Panc1 (cell line): ENCODE measurements around the gene HOMER1. TPM values are rescaled to one million over a fixed set of nuclear protein-coding genes. Genes with fewer than 3 reads are reported as not detected.

Experiments used
- ATAC-seq: fragments of 200-7000 bp; cut with Tn5 transposase; 2 replicates; pipeline ENCODE4 v1.9.1; 2020; ENCODE audit warnings: mild to moderate bottlenecking, moderate library complexity
- BruUV-seq: library from RNA; stranded (reverse); fragments of 400-500 nt; replicated peaks from 2 replicates; lab custom pipeline; 2021; lab: Mats Ljungman, UMichigan
- CTCF ChIA-PET: fragments of 300-600 bp; sonication (Branson Sonifier 250); formaldehyde crosslinking; loops from one replicate; lab custom pipeline; 2022; ENCODE audit warnings: antibody characterized with exemption; lab: Charles Lee
- POLR2A ChIA-PET: fragments of 300-600 bp; sonication (Branson Sonifier 250); formaldehyde crosslinking; loops from one replicate; lab custom pipeline; 2022; ENCODE audit warnings: antibody characterized with exemption; lab: Charles Lee
- DNase-seq: peaks from one replicate; pipeline ENCODE4 v3.0.0-alpha.2; 2010; ENCODE audit warnings: low read depth, low spot score
- H3K27ac ChIP-seq: 2 replicates; pipeline ENCODE4 v1.5.1; 2011; ENCODE audit warnings: mild to moderate bottlenecking, low read length, inconsistent platforms
- H3K27me3 ChIP-seq: fragments of 200-500 bp; sonication (Bioruptor generic); 2 replicates; pipeline ENCODE4 v1.6.0; 2014; ENCODE audit warnings: low read length, inconsistent platforms; ENCODE audit not compliant: control insufficient read depth, insufficient read depth
- H3K36me3 ChIP-seq: fragments of 200-500 bp; sonication (Bioruptor generic); 2 replicates; pipeline ENCODE4 v1.5.1; 2014; ENCODE audit warnings: inconsistent platforms, mild to moderate bottlenecking, low read length, moderate library complexity; ENCODE audit not compliant: control insufficient read depth, insufficient read depth
- H3K4me1 ChIP-seq: 2 replicates; pipeline ENCODE4 v1.5.1; 2011; ENCODE audit warnings: inconsistent platforms, mild to moderate bottlenecking, low read length, moderate library complexity; ENCODE audit not compliant: control insufficient read depth, insufficient read depth
- H3K4me3 ChIP-seq, 2 experiments: 2 replicates each; pipeline ENCODE4 v1.5.1; 2011 to 2012; ENCODE audit warnings: low read depth in 2 of 2, low read length in 2 of 2, mild to moderate bottlenecking in 2 of 2, inconsistent platforms in 1 of 2, moderate library complexity in 1 of 2
- H3K9me3 ChIP-seq: fragments of 200-500 bp; sonication (Bioruptor generic); 2 replicates; pipeline ENCODE4 v1.5.1; 2014; ENCODE audit warnings: low read depth, mild to moderate bottlenecking, inconsistent platforms, low read length, moderate library complexity; ENCODE audit not compliant: control insufficient read depth, insufficient read depth
- POLR2AphosphoS5 ChIP-seq: IDR thresholded peaks from 2 replicates; pipeline ENCODE4 v1.6.1; 2012; ENCODE audit warnings: mild to moderate bottlenecking, low read depth, low read length, moderate library complexity
- SIN3A ChIP-seq: IDR thresholded peaks from 2 replicates; pipeline ENCODE4 v1.6.1; 2012; ENCODE audit warnings: low read depth, mild to moderate bottlenecking, low read length, moderate library complexity, borderline replicate concordance; ENCODE audit not compliant: insufficient read depth
- TCF7L2 ChIP-seq: IDR thresholded peaks from 2 replicates; pipeline ENCODE4 v1.6.1; 2011; ENCODE audit warnings: mild to moderate bottlenecking, low read depth, low read length, inconsistent platforms
- in situ Hi-C: cut with HindIII; loops from 2 replicates; pipeline ENCODE4 v1.10.0; 2016; ENCODE audit warnings: low sequenced_read_pairs, low pct_unique_long_range_greater_than_20kb
- intact Hi-C: fragments of 100-400 bp; cut with micrococcal nuclease; formaldehyde crosslinking; loops from one replicate; pipeline ENCODE4 v1.10.0; 2022; ENCODE audit not compliant: unreplicated experiment
- total RNA-seq: library from RNA; stranded (reverse); gene quantifications from one replicate; pipeline ENCODE4 v1.2.1, GENCODE V29; 2021; ENCODE audit not compliant: unreplicated experiment
- TF ChIP-seq, protein P1 (sequence below): fragments of 450-650 bp; IDR thresholded peaks from 2 replicates; pipeline ENCODE4 v1.5.1; 2017; ENCODE audit warnings: mild to moderate bottlenecking
- TF ChIP-seq, protein P2 (sequence below), 2 experiments: IDR thresholded peaks; 2 replicates each; pipeline ENCODE4 v1.6.1; 2011 to 2012; ENCODE audit warnings: low read depth in 2 of 2, control low read depth in 1 of 2, low read length in 1 of 2, mild to moderate bottlenecking in 1 of 2, moderate library complexity in 1 of 2; ENCODE audit not compliant: insufficient read depth in 1 of 2

HOMER1 gene
- total RNA-seq, 1 experiment from 2014 or later: 19.6 TPM

DNA sequence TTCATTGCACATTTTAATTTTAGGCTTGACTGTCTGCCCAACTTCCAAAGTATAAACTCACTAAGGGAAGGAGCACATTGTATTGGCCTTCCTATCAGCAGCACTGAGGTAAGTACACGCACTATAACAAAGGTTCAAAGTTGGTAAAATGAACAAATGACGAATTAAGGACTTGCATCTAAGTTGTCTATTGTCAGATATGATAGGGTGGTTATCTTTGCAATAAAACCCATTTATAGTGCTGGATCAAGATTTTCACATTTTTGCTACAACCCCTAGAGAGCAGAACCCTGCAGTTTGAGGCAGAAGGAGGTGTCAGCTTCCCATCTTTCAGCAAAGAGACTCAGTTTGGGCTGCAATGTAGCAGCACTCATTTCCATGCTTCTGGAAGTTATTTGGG, 5.1 kb downstream of the HOMER1 start:
- no peak for DNase-seq
- H3K36me3 ChIP-seq: no peaks in the 10 kb centered on the region; the same call in 1 of the 2 replicates
- H3K9me3 ChIP-seq: no peaks in the 10 kb centered on the region
- H3K4me1 ChIP-seq: peaks cover 39% of the 10 kb centered on the region
- no peak overlapping the region for H3K27ac ChIP-seq
- H3K4me3 ChIP-seq: no peak overlapping the region
- POLR2A ChIA-PET: interaction anchor here (0.7 kb wide), 1 partner anchor 93 kb away, joined by 7 read pairs; no protein-coding TSS in a partner anchor
- intact Hi-C loops: no loop called here
- in situ Hi-C loops: no loop called here
- H3K27me3 ChIP-seq: no peaks in the 10 kb centered on the region
- ATAC-seq: no peak
- BruUV-seq: no TSS peak
- no peak for TF ChIP-seq SIN3A
- TF ChIP-seq, protein P1, sequence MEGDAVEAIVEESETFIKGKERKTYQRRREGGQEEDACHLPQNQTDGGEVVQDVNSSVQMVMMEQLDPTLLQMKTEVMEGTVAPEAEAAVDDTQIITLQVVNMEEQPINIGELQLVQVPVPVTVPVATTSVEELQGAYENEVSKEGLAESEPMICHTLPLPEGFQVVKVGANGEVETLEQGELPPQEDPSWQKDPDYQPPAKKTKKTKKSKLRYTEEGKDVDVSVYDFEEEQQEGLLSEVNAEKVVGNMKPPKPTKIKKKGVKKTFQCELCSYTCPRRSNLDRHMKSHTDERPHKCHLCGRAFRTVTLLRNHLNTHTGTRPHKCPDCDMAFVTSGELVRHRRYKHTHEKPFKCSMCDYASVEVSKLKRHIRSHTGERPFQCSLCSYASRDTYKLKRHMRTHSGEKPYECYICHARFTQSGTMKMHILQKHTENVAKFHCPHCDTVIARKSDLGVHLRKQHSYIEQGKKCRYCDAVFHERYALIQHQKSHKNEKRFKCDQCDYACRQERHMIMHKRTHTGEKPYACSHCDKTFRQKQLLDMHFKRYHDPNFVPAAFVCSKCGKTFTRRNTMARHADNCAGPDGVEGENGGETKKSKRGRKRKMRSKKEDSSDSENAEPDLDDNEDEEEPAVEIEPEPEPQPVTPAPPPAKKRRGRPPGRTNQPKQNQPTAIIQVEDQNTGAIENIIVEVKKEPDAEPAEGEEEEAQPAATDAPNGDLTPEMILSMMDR: no peak
- TF ChIP-seq, protein P2, sequence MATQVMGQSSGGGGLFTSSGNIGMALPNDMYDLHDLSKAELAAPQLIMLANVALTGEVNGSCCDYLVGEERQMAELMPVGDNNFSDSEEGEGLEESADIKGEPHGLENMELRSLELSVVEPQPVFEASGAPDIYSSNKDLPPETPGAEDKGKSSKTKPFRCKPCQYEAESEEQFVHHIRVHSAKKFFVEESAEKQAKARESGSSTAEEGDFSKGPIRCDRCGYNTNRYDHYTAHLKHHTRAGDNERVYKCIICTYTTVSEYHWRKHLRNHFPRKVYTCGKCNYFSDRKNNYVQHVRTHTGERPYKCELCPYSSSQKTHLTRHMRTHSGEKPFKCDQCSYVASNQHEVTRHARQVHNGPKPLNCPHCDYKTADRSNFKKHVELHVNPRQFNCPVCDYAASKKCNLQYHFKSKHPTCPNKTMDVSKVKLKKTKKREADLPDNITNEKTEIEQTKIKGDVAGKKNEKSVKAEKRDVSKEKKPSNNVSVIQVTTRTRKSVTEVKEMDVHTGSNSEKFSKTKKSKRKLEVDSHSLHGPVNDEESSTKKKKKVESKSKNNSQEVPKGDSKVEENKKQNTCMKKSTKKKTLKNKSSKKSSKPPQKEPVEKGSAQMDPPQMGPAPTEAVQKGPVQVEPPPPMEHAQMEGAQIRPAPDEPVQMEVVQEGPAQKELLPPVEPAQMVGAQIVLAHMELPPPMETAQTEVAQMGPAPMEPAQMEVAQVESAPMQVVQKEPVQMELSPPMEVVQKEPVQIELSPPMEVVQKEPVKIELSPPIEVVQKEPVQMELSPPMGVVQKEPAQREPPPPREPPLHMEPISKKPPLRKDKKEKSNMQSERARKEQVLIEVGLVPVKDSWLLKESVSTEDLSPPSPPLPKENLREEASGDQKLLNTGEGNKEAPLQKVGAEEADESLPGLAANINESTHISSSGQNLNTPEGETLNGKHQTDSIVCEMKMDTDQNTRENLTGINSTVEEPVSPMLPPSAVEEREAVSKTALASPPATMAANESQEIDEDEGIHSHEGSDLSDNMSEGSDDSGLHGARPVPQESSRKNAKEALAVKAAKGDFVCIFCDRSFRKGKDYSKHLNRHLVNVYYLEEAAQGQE (IDR thresholded peaks at IDR 0.05; ENCODE audit: insufficient read depth in 1 of 2, low read depth in 2 of 2, low read length in 1 of 2): no peak
- TF ChIP-seq POLR2AphosphoS5: no peak
- TF ChIP-seq TCF7L2: no peak
- CTCF ChIA-PET: interaction anchor here (0.5 kb wide), 1 partner anchor 18 kb away, joined by 4 read pairs; no protein-coding TSS in a partner anchor

DNA sequence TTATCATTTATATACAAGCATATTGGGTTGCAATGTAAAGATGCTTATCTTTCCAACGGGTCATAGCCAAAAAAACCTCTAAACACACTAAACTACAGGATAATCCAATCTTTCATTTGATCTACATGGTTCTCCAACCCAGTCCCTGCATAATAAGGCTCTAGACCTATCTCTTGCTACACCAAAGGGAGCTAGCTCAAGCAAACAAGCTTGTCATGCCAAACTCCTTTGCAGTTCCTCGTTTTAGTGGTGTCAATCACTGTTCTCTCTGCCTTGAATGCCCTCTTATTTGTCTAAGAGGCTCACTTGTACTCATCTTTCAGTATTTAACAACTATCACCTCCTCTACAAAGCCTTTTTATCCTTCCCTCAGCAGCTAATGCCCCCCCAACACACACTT, 5.6 kb downstream of the HOMER1 start:
- POLR2A ChIA-PET: no interaction called here
- intact Hi-C loops: no loop called here
- BruUV-seq: no TSS peak
- TF ChIP-seq POLR2AphosphoS5: no peak
- TF ChIP-seq, protein P2 (IDR thresholded peaks at IDR 0.05; ENCODE audit: insufficient read depth in 1 of 2, low read depth in 2 of 2, low read length in 1 of 2): no peak
- TF ChIP-seq SIN3A: no peak
- TF ChIP-seq TCF7L2: no peak
- TF ChIP-seq, protein P1: no peak
- ATAC-seq (no peak), DNase-seq (no peak)
- Histone ChIP-seq H3K9me3 (no peaks in the 10 kb centered on the region), H3K4me3 (no peak overlapping the region), H3K36me3 (no peaks in the 10 kb centered on the region; the same call in 1 of the 2 replicates), H3K27ac (no peak overlapping the region), H3K27me3 (no peaks in the 10 kb centered on the region), H3K4me1 (peaks cover 42% of the 10 kb centered on the region)
- in situ Hi-C loops: no loop called here
- CTCF ChIA-PET: interaction anchor here (0.5 kb wide), 1 partner anchor 19 kb away, joined by 4 read pairs; no protein-coding TSS in a partner anchor
